GM19438 (cell line): ENCODE results near the gene NUP93.

ENCODE experiments used
- ATAC-seq: cut with Tn5 transposase; IDR thresholded peaks from one replicate; pipeline ENCODE4 v1.9.1; 2021; ENCODE audit warnings: low read depth; ENCODE audit not compliant: unreplicated experiment

NUP93 gene

GRCh38 chr16:56729735-56730662, at the start of gene NUP93:
Gene NUP93 (plus strand): TSS chr16:56730129. CDS start chr16:56748248, 18,119 bp downstream.
- ATAC-seq: peak; percentile 71

GRCh38 chr16:56681939-56682702, 47.8 kb upstream of the NUP93 start, which contains the start of gene MT1X:
Gene MT1X (plus strand): TSS chr16:56682470. CDS start chr16:56682541, 71 bp downstream.
- peak; percentile 91 for ATAC-seq

GRCh38 chr16:56682703-56683397, 47.1 kb upstream of the NUP93 start:
- ATAC-seq: peak; percentile 27

- no peak for ATAC-seq
Measured at GRCh38 chr16:56683424-56684172, 46.3 kb upstream of the NUP93 start.

GRCh38 chr16:56684256-56684925, 45.5 kb upstream of the NUP93 start:
- ATAC-seq: no peak

GRCh38 chr16:56684926-56685590, 44.9 kb upstream of the NUP93 start:
- no peak for ATAC-seq

- no peak for ATAC-seq
Measured at GRCh38 chr16:56686758-56687157, 43.2 kb upstream of the NUP93 start.

- ATAC-seq: no peak
Measured at GRCh38 chr16:56688762-56689161, 41.2 kb upstream of the NUP93 start.

- ATAC-seq: no peak
Measured at GRCh38 chr16:56689171-56689570, 40.8 kb upstream of the NUP93 start.

- no peak for ATAC-seq
Measured at GRCh38 chr16:56690420-56691122, 39.4 kb upstream of the NUP93 start.

GRCh38 chr16:56691885-56692284, 38.0 kb upstream of the NUP93 start:
- no peak for ATAC-seq

- ATAC-seq: no peak
Measured at GRCh38 chr16:56695246-56695645, 34.7 kb upstream of the NUP93 start.

- ATAC-seq: no peak
Measured at GRCh38 chr16:56697456-56698155, 32.3 kb upstream of the NUP93 start.

- no peak for ATAC-seq
Measured at GRCh38 chr16:56700195-56700594, 29.7 kb upstream of the NUP93 start.

- ATAC-seq: no peak
Measured at GRCh38 chr16:56700631-56701030, 29.3 kb upstream of the NUP93 start.

GRCh38 chr16:56701534-56701933, 28.4 kb upstream of the NUP93 start:
- no peak for ATAC-seq

GRCh38 chr16:56702836-56703235, 27.1 kb upstream of the NUP93 start:
- no peak for ATAC-seq
